GM18951 (cell line): ENCODE data around the gene PLBD1.

Experiments used
- POLR2A ChIP-seq: IDR thresholded peaks from 4 replicates; pipeline ENCODE4 v1.6.1; 2011; ENCODE audit warnings: mild to moderate bottlenecking; ENCODE audit not compliant: insufficient read length, insufficient read depth; ENCODE audit errors: extremely low read depth
- in situ Hi-C: fragments of 300-500 bp; cut with MboI; formaldehyde crosslinking; loops from one replicate; pipeline ENCODE4 v1.12.0; 2022; ENCODE audit warnings: low sequenced_read_pairs, mixed read lengths, inconsistent platforms; ENCODE audit not compliant: unreplicated experiment

Gene PLBD1

DNA sequence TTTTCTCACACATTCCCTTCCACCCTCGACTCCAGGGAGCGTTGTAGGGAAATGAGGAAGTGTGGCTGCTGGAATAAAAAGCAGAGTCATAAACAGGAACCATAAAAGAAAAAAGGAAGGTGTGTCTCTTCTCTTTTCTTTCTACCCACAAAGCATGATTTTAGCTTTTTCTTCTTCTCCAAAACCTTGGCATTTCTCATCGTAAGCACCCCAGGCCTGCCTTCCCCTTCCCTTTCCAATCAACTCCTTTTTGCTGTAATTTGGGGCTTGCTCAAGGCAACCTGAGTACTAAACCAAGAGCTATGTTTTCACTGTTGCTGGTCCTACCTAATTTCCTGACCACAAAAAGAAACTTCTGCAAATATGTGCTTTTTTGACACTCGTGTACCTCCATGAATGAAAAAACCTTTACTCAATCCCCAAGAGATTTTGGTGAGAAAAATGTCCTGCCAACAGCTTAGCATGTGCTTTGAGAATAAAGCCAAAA lies 9.2 kb downstream of the PLBD1 start:
- in situ Hi-C loops = no loop called here
- no peak for TF ChIP-seq POLR2A

DNA sequence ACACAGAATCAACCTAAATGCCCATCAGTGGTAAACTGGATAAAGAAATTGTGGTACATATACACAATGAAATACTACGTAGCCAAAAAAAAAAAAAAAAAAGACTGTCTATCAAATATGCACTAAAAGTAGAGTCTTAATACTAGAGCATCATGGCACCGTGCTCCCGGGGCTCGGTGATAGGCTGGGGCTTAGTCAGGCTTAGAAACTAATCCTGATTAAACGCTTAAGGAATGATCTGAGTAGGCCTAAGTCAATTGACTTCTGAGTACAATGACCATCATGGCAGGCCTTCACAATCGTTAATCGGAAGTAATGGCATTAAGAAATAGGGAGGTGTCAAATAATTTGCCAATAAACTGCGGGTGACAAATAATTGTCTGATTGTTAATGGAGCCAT lies 9.7 kb downstream of the PLBD1 start:
- TF ChIP-seq POLR2A = no peak
- in situ Hi-C loops = no loop called here

DNA sequence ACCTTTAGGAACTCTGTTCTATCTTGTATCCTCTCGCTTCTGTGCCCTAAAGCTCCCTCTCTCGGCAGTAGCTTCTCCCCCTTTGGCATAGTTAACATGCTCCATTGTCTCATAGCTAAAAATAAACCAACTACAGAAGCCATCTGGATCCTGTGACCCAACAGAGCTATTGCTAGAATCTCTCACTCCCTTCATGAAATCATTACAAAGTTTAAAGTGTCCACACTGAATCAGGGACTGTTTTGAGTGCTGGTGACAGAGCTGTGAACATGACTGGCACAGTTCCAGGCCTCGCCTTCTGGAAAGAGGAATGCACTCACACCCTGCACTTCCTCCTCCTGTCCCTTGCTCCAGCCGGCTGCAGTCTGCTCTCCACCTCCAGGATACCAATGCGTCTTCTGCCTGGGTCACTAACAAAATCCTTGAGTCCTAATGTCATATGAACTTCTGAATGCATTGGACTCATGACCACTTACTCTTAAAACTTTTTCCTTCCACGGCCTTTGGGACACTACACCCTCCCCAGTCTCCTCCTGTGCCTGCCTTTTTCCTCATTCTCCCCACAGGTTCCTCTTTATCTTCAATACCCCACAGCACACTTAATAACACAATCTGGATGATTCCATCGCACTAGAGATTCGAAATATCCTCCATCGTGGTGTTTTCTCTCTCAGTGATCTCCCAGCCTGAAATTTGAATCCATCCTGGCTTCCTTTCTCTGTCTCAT lies 13.2 kb downstream of the PLBD1 start:
- in situ Hi-C loops = no loop called here
- TF ChIP-seq POLR2A = no peak

DNA sequence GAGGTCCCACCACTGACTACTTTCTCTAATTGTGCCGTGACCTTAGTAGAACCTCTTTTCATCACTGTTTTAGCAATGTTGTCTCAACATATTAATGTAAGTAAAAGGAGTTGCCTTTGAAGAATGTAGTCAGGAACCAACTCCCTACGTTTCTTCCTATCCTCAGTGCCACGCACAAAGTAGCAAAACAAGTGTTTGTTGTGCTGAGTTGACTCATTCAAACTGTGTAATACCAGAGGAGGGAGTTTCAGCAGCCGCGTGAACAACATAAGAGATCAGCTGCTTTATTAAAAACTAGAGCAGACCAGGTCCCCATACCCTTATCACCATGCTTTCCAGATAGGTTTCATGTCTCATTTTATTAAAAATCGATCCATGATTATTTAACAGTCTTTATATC lies 19.1 kb downstream of the PLBD1 start:
- in situ Hi-C loops = no loop called here
- no peak for TF ChIP-seq POLR2A

DNA sequence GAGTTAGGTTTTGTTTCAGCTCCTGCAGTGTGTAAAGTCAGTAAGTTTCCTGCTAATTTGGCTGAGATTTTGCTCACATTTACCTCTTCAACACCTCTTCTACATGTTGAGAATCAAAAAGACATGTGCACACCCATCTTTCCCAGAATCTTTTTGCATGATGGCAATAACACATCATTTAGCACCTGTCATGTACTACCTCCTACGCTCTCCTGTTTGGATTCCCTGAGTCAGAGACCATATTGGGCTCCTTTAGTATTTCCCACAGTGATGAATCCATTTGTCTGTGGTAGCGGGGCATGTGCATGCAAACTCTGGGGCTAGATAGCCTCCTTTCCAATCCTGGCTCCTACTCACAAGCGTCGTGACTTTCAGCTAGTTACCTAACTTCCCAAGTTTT lies 20.1 kb downstream of the PLBD1 start:
- TF ChIP-seq POLR2A = no peak
- in situ Hi-C loops = no loop called here

DNA sequence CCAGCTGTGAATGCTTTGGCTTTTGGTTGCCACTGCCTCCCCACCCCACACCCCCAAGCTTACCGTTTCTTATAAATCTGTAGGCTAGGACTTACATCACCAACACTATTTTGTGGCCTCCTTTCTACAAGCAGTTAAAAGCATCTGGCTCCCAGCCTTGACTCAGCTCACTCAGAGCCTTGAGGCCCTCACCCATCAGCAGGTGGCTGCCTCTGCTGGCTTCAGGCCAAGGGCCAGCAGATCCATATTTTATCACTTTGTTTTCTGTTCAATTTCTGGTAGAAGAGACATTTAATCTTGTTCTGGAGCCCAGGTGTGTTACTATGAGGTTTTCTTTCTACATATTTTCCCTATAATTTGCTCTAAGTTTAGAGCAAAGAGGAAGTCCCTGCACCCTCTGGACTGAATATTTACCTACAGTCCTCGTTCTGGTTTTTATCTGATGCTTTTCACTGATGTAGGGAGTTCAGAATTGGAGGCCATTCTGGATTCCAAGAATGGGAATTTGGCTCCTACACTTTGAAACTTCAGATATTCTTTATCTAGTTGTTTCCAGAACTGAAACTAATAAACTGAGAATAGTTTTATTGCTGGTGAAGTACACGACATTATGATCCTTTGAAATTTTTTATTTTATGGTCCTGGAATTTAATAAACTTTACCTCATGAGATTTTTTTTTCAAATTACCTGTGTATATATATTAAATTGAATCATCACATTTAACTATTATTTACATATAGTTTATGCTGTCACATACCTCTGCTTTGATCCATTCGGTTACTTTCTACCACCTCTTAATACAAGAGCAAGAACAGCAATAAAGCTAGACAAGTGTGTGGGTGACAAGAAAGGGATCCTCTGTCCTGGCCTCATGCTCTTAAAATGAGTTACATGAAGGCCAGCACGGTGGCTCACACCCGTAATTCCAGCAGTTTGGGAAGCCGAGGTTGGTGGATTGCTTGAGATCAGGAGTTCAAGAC lies 22.2 kb downstream of the PLBD1 start:
- in situ Hi-C loops = no loop called here
- no peak for TF ChIP-seq POLR2A

DNA sequence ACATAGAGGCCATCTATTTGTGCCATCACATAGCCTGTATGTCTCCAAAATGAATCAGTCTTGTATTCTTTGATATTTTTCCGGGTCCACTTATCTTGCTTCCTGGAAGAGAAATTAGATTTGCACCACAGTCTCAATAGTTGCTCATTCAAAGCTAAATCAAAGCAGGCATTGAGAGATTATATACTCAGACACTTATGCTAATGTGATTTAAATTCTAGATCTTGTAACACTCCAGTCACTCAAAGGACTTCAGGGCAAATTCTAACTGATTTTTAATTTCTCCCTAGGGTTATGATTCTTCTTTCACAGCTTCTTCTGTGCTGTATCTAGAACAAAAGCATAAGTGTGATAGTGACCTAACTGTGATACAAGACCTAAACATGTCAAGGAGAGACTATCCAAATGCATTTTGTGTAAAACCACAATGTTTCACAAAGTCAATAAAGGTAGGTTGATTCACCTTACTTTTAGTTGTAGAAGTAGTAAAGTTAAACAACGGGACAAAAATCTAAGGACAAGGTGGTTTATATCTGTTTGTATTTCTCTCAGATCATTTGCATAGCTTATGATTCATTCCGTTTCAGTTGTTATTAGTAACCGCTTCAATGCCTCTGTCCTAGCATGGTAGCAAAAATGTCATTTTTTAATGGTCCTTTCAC lies 26.8 kb downstream of the PLBD1 start:
- no peak for TF ChIP-seq POLR2A
- in situ Hi-C loops = no loop called here

DNA sequence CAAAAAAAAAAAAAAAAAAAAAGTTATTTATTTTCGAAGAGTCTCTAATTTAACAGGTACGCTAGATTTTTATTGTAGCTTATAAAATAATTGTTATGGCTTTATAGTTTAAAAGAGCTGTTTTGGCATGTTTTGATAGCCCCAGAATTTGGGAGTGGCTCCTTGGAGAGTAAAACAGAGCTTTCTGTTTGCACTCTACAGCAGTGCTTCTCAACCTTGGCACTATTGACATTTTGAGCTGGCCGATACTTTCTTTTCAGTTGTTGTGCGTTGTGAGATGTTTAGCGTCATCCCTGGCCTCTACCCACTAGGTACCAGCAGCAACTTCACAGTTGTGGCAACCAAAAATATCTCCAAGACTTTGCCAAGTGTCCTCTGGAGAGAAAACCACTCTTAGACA lies 30.6 kb downstream of the PLBD1 start:
- in situ Hi-C loops = no loop called here
- no peak for TF ChIP-seq POLR2A

DNA sequence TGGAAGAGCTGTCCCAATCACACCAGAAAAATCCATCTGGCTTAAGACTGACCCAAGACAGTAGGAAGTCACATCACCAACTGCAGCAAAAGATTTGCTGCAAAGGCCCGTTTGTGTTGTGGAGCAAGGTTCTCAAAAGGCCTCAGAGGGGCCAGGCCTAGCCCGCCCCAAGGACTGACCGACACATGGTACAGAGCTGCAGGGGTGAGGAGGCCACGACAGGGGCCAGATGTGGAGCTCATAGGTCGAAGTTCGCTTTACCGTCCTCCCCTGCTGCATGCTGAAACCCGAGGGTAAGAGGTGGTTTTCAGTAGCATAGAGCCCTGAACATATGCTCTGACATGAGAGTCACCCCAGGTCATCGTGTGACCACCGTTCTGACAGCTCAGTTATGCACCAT lies 35.5 kb downstream of the PLBD1 start:
- in situ Hi-C loops = no loop called here
- no peak for TF ChIP-seq POLR2A

DNA sequence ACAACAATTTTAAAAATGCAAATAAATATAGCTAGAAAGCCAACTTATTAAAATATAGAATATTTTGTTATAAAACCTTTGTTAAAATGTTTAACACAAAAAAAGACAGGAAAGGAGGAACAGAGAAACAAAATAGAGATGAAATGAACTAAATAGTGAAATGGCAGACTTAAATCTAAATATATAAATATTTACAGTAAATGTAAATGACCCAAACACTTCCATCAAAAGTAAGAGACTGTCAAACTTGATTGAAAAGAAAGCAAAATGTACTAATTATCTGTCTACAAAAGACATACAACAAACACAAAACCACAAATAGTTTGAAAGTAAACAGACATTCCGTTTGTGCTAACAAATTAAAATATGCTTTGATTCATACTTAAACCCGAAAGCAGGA lies 41.7 kb downstream of the PLBD1 start:
- no peak for TF ChIP-seq POLR2A
- in situ Hi-C loops = no loop called here

DNA sequence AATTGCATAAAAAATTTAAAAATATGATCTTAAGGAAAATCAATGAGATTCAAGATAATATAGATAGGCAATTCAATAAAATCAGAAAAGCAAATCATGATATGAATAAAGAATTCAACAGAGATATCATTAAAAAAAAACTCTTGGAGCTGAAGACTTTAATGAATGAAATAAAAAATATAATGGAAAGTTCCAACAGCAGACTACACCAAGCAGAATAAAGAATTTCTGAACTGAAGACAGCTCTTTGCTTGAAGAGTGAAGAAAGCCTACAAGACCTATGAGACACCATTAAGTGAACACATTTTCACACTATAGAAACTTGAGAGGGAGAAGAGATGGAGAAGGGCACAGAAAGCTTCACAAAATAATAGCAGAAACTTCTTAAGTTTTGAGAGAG lies 45.9 kb downstream of the PLBD1 start:
- in situ Hi-C loops = no loop called here
- TF ChIP-seq POLR2A = no peak

DNA sequence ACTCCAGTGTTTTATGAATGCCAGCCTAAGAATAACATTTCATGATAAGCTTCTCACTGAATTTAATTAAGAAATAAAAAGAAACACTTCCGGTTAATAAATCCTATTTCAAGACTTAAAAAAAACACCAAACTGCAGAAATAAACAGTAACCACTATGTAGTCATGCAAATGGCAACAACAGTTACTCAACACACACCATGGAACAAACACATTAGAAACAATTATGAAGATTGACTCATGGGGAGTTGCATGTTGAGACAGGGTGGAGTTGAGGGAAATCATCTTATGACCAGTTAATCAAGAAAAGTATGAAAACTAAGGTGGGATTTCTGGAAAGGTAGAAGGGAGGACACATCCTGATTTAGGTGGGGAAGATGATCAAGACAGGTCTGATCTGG lies 52.7 kb downstream of the PLBD1 start:
- in situ Hi-C loops = no loop called here
- TF ChIP-seq POLR2A = no peak

DNA sequence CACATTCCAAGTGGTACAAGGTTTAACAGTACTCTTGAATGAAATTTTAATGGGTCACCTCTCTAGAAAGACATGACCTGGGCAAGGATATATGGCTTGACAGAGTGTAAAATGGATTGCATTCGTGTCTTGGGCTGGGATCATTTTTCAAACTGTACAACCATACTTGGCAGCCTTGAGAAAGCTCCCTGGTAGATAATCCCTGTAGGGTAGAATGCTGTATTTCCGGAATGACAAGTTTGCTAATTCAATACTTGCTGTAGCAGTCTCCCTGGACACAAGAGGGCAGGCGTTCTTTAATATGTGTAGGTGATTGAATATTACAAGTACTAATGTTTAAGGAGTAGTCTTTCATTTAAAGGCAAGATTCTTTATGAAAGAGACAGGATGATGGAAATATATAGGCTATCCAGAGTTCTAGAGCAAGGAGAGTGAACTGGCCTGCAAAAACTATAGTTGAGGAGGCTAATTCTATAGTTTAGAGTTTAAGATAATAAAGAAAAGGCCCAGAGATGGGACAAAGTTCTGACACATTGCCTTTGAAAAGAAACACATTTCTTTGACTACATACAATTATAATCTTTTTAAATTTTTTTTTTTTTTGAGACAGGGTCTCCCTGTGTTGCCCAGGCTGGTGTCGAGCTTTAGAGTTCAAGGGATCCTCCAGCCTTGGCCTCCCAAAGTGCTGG lies 53.4 kb downstream of the PLBD1 start:
- TF ChIP-seq POLR2A = no peak
- in situ Hi-C loops = no loop called here
